HK-2 (cell line): ENCODE measurements around the gene MCEMP1.

Experiments
- DNase-seq: peaks from one replicate; pipeline ENCODE4 v3.0.0-alpha.2; 2018; ENCODE audit not compliant: unreplicated experiment

The MCEMP1 gene

DNA sequence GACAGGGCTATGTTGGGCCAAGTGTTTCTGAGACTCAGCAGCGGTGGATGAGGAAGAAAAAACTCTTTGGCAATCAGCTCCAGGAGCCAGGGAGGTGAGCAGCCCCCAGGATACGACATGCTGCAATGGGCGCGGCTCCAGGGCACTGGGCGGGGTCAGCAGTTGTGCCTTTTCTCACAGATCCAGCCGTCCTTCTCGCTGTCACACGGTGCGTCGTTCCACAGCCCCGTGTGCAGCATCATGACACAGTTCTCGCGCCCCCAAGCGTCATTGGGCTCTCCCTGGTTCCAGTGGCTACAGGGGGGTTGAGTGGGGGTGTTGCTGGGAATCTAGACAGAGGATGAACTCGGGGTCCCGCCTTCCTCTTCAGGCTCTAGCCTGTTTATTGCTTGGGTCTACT is 52.3 kb downstream of the MCEMP1 start:
- no peak for DNase-seq
